ENCODE data around the gene ZNF627.
"Not testable (repeated sequence)": the region's sequence is repeated elsewhere in the genome, so short reads cannot be mapped to it uniquely, and the experiment has no call there.

DNA sequence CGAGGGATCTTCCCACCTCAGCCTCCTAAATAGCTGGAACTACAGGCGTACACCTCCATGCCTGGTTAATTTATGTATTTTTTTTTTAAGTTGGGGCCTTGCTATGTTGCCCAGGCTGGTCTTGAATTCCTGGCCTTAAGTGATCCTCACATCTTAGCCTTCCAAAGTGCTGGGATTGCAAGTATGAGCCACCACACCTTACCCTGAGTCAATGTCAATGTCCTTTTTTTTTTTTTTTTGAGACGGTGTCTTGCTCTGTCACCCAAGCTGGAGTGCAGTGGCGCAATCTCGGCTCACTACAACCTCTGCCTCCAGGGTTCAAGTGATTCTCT is 31.7 kb upstream of the ZNF627 start:
- TF ChIP-seq EZH2 (IDR thresholded peaks at IDR 0.05; ENCODE audit: borderline replicate concordance, low read depth, low read length, severe bottlenecking) = not testable (repeated sequence)
- TF ChIP-seq, protein P1, sequence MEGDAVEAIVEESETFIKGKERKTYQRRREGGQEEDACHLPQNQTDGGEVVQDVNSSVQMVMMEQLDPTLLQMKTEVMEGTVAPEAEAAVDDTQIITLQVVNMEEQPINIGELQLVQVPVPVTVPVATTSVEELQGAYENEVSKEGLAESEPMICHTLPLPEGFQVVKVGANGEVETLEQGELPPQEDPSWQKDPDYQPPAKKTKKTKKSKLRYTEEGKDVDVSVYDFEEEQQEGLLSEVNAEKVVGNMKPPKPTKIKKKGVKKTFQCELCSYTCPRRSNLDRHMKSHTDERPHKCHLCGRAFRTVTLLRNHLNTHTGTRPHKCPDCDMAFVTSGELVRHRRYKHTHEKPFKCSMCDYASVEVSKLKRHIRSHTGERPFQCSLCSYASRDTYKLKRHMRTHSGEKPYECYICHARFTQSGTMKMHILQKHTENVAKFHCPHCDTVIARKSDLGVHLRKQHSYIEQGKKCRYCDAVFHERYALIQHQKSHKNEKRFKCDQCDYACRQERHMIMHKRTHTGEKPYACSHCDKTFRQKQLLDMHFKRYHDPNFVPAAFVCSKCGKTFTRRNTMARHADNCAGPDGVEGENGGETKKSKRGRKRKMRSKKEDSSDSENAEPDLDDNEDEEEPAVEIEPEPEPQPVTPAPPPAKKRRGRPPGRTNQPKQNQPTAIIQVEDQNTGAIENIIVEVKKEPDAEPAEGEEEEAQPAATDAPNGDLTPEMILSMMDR (IDR thresholded peaks at IDR 0.05; ENCODE audit: borderline replicate concordance, extremely low read depth, low read length, poor library complexity, severe bottlenecking) = not testable (repeated sequence)

Measured in DND-41 (cell line).